CD4-positive, alpha-beta T cell treated with Interleukin-12 subunit alpha and Interleukin-12 subunit beta, for 1 hour (primary cell): ENCODE results near the gene DCXR.

ENCODE experiments used
- DNase-seq: peaks from one replicate; pipeline ENCODE4 v3.0.0-alpha.2; 2020

The DCXR gene

GRCh38 chr17:81994593-81995462 is 42.7 kb downstream of the DCXR start:
- no peak for DNase-seq

GRCh38 chr17:81993729-81994592 is 43.5 kb downstream of the DCXR start:
- DNase-seq: no peak

- no peak for DNase-seq
Observed at GRCh38 chr17:81992306-81993102, 45.0 kb downstream of the DCXR start.

- DNase-seq: no peak
Observed at GRCh38 chr17:81991684-81992305, 45.7 kb downstream of the DCXR start.

- DNase-seq: no peak
Observed at GRCh38 chr17:81990836-81991683, 46.4 kb downstream of the DCXR start.

GRCh38 chr17:81987161-81987770 is 50.2 kb downstream of the DCXR start:
- no peak for DNase-seq

- DNase-seq: no peak
Observed at GRCh38 chr17:81986606-81987005, 50.9 kb downstream of the DCXR start.
